ENCODE measurements around the gene TENM3. TPM values are rescaled to one million over a fixed set of nuclear protein-coding genes. Genes with fewer than 3 reads are reported as not detected.

Gene TENM3
- total RNA-seq, 3 donors from 2014 or later = 0.58 to 19.2 (median 0.70) TPM

DNA sequence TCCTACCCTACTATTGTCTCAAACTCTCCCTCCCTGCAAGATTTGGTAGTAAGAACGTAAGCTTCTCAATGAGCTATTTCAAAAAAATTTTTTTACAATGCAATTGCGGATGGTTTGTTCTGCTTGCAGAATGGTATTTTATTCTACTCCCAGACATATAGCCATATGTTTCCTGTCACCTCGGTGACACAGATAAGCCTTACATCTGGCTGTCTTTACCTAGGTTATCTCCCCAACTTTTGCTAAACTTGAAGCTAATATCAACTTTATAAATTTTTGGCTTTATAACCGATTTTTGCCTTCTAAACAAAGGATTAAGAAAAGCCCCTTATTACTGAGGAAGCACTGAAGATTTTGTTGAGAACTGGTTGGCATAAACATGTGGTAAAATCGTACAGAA lies 331.5 kb downstream of the TENM3 start:
- H3K9me3 ChIP-seq = no peaks in the 10 kb centered on the region
- DNase-seq = no peak
- no peak overlapping the region for H3K4me3 ChIP-seq
- no peaks in the 10 kb centered on the region for H3K36me3 ChIP-seq (ENCODE audit: low read depth)
- no peaks in the 10 kb centered on the region for H3K4me1 ChIP-seq (ENCODE audit: low read depth)
- TF ChIP-seq, protein P1, sequence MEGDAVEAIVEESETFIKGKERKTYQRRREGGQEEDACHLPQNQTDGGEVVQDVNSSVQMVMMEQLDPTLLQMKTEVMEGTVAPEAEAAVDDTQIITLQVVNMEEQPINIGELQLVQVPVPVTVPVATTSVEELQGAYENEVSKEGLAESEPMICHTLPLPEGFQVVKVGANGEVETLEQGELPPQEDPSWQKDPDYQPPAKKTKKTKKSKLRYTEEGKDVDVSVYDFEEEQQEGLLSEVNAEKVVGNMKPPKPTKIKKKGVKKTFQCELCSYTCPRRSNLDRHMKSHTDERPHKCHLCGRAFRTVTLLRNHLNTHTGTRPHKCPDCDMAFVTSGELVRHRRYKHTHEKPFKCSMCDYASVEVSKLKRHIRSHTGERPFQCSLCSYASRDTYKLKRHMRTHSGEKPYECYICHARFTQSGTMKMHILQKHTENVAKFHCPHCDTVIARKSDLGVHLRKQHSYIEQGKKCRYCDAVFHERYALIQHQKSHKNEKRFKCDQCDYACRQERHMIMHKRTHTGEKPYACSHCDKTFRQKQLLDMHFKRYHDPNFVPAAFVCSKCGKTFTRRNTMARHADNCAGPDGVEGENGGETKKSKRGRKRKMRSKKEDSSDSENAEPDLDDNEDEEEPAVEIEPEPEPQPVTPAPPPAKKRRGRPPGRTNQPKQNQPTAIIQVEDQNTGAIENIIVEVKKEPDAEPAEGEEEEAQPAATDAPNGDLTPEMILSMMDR (IDR thresholded peaks at IDR 0.05) = no peak
- intact Hi-C loops (cut with DNase I, micrococcal nuclease) = no loop called here
- ATAC-seq = no peak

DNA sequence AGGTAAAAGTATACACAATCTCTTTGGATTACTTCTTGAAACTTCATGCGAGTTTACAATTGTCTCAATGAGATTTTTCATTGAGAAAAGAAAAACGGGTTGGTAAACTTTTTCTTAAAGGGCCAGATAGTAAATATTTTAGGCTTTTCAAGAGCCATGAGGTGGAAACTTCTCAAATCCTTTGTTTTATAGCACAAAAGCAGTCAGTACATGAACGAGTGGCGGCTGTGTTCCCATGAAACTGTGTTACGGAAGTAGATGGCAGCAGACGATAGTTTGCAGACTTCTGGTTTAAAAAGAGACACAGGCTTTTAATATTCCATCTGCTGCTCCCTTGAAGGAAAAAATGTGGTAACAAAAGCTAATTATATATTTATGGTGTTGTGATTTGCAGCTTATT lies 332.0 kb downstream of the TENM3 start:
- ATAC-seq = no peak
- TF ChIP-seq, protein P1 (IDR thresholded peaks at IDR 0.05) = no peak

DNA sequence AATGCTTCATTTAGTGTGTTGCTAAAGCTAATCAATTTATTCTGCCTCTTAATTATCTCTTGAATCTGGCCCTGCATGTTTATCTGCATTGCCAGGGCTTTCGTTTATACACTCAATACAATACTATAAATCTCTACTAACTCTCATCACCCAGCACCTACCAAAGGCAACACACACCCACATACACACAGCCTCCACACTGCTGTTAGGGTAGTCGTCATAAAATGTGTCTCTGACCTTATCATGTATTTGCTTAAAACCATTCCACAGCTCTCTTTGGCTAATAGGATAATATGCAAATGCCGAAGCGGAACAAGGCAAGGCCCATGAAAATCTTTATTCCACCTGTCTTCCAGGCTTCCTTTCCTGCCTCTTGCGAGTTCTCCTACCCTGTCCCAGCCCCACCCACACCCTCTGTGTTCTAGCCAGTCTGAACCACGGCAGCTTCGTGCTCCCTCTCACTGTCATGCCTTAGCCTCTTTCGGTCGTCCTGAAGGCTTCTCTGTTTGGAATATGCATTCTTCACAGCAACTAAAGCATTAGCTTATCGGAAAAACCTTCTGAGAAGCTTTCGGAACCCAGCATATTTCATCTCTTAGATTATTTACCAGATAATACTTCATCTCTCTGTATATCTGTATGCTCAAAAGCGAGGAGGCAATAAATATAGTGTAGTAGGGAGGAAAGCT lies 333.5 kb downstream of the TENM3 start:
- DNase-seq (no peak), ATAC-seq (peak; percentile 31)
- no peak overlapping the region for H3K4me3 ChIP-seq
- intact Hi-C loops (cut with DNase I, micrococcal nuclease) = no loop called here
- H3K36me3 ChIP-seq (ENCODE audit: low read depth) = no peaks in the 10 kb centered on the region
- no peaks in the 10 kb centered on the region for H3K4me1 ChIP-seq (ENCODE audit: low read depth)
- no peaks in the 10 kb centered on the region for H3K9me3 ChIP-seq
- TF ChIP-seq, protein P1 (IDR thresholded peaks at IDR 0.05) = no peak

More for the DNA sequence above, 332.0 kb downstream of the TENM3 start:
- Histone ChIP-seq H3K4me3 (no peak overlapping the region), H3K36me3 (ENCODE audit: low read depth) (no peaks in the 10 kb centered on the region), H3K4me1 (ENCODE audit: low read depth) (no peaks in the 10 kb centered on the region), H3K9me3 (no peaks in the 10 kb centered on the region)
- intact Hi-C loops (cut with DNase I, micrococcal nuclease) = no loop called here
- DNase-seq = no peak

DNA sequence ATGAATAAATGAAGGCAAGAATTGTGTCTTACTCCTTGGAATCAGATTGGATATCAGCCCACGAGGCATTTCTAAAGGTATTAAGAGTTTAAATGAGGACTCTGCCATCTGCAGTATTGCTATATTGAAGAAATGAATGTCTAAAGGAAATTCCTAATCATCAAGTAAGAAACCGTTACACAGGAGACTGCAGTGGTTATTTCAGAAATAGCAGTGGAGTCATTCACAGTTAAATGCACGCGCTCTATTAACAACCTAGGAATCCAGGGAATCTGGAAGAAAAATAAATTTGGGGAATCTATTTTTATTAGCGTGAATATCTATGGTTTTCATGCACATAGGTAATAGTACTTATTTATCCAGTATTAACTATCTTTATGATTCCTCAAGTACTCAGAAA lies 334.2 kb downstream of the TENM3 start:
- ATAC-seq = no peak
- no peak for DNase-seq
- intact Hi-C loops (cut with DNase I, micrococcal nuclease) = no loop called here
- TF ChIP-seq, protein P1 (IDR thresholded peaks at IDR 0.05) = no peak
- H3K9me3 ChIP-seq = no peaks in the 10 kb centered on the region
- no peaks in the 10 kb centered on the region for H3K36me3 ChIP-seq (ENCODE audit: low read depth)
- H3K4me3 ChIP-seq = no peak overlapping the region
- H3K4me1 ChIP-seq (ENCODE audit: low read depth) = no peaks in the 10 kb centered on the region

DNA sequence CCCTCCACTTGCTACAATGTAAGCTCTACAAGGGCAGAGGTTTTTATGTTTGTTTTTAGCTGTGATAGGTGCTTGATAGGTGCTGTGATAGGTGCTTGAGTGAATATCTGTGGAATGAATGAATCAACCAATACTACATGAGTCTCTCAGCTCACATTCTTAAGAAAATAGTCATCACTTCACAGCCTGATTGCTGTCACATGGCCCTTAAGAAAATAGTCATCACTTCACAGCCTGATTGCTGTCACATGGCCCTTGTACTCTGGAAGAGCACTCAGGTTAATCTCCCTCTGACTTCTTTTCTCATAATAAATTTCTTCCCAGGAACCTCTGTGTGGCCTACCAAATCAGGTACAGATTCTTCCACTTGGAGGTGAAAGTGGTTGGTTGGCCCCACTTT lies 335.2 kb downstream of the TENM3 start:
- Histone ChIP-seq H3K4me3 (no peak overlapping the region), H3K36me3 (ENCODE audit: low read depth) (no peaks in the 10 kb centered on the region), H3K9me3 (no peaks in the 10 kb centered on the region), H3K4me1 (ENCODE audit: low read depth) (no peaks in the 10 kb centered on the region)
- TF ChIP-seq, protein P1 (IDR thresholded peaks at IDR 0.05) = no peak
- no peak for ATAC-seq
- no peak for DNase-seq
- intact Hi-C loops (cut with DNase I, micrococcal nuclease) = no loop called here

DNA sequence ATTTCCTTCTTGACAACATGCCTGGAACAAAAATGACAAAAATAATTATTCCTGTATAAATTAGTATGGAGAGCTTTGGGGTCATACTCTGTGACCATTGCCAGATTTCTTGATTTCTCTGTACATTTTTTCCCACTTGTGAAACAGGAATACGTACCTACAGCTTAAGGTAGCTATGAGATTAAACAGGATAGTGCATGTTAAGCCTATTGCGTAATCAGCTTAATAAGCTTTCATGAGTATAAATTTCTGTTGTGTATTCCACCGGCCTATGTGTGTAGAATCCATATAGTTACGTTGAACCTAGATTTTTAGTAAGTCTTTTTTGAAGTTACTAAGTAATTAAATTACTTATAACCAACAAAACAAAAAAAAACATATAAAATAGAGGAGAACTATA lies 339.0 kb downstream of the TENM3 start:
- no peaks in the 10 kb centered on the region for H3K4me1 ChIP-seq (ENCODE audit: low read depth)
- DNase-seq = no peak
- intact Hi-C loops (cut with DNase I, micrococcal nuclease) = no loop called here
- H3K36me3 ChIP-seq (ENCODE audit: low read depth) = no peaks in the 10 kb centered on the region
- ATAC-seq = no peak
- no peaks in the 10 kb centered on the region for H3K9me3 ChIP-seq
- H3K4me3 ChIP-seq = no peak overlapping the region
- TF ChIP-seq, protein P1 (IDR thresholded peaks at IDR 0.05) = no peak

All from mucosa of descending colon (tissue), 3 donors.